ENCODE results near the gene ZNF768. TPM values are rescaled to one million over a fixed set of nuclear protein-coding genes. Genes with fewer than 3 reads are reported as not detected.
"Not testable (repeated sequence)": the region's sequence is repeated elsewhere in the genome, so short reads cannot be mapped to it uniquely, and the experiment has no call there.

ZNF768 gene
- total RNA-seq, 4 donors from 2014 or later = 16.5 to 22.5 (median 18.6) TPM

- TF ChIP-seq, protein P1, sequence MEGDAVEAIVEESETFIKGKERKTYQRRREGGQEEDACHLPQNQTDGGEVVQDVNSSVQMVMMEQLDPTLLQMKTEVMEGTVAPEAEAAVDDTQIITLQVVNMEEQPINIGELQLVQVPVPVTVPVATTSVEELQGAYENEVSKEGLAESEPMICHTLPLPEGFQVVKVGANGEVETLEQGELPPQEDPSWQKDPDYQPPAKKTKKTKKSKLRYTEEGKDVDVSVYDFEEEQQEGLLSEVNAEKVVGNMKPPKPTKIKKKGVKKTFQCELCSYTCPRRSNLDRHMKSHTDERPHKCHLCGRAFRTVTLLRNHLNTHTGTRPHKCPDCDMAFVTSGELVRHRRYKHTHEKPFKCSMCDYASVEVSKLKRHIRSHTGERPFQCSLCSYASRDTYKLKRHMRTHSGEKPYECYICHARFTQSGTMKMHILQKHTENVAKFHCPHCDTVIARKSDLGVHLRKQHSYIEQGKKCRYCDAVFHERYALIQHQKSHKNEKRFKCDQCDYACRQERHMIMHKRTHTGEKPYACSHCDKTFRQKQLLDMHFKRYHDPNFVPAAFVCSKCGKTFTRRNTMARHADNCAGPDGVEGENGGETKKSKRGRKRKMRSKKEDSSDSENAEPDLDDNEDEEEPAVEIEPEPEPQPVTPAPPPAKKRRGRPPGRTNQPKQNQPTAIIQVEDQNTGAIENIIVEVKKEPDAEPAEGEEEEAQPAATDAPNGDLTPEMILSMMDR (IDR thresholded peaks at IDR 0.05) = no peak
- ATAC-seq (ENCODE audit: low FRiP score) (no peak), DNase-seq (ENCODE audit: low spot score) (no peak)
Measured at GRCh38 chr16:30546115-30546514, 19.7 kb upstream of the ZNF768 start.

DNA sequence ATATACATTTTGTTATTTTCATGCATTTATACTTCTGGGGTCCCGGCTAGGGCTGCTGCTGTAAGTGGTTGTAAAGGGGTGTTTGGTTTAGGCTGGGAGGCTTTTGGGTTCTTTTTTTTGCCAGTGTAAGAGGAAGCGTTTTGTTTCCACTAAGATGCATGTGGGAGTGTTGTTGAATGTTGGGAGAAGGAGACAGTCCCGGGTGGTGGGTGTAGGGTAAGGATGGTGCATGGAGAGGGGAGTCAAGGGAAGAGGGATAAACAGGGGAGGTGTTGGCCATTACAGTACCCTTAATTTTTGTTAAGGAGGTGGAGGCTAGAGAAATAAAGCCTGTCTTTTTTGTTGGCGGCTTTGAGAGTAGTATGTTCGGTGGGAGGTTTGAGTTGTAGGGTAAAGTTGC, 16.7 kb upstream of the ZNF768 start:
- ATAC-seq (ENCODE audit: low FRiP score) (no peak), DNase-seq (ENCODE audit: low spot score) (no peak)
- TF ChIP-seq, protein P1 (IDR thresholded peaks at IDR 0.05) = no peak

GRCh38 chr16:30541502-30542329, 15.3 kb upstream of the ZNF768 start:
- ATAC-seq (ENCODE audit: low FRiP score) = peak; percentile 59
- TF ChIP-seq, protein P1 (IDR thresholded peaks at IDR 0.05) = no peak
- no peak for DNase-seq (ENCODE audit: low spot score)

DNA sequence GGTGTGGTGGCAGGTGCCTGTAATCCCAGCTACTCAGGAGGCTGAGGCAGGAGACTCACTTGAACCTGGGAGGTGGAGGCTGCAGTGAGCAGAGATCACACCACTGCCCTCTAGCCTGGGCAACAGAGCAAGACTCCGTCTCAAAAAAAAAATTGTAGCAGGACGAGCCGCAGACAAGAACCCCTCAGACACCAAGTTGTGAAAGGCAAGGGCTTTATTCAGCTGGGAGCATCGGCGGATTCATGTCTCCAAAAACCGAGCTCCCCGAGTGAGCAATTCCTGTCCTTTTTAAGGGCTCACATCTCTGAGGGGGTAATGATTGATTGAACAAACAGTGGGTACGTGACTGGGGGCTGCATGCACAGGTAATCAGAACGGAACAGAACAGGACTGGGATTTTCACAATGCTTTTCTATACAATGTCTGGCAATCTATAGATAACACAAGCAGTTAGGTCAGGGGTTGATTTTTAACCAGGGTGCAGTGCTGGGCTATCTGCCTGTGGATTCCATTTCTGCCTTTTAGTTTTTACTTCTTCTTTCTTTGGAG, 14.6 kb upstream of the ZNF768 start:
- not testable (repeated sequence) for DNase-seq (ENCODE audit: low spot score); ATAC-seq (ENCODE audit: low FRiP score)

- ATAC-seq (ENCODE audit: low FRiP score); DNase-seq (ENCODE audit: low spot score): not testable (repeated sequence)
Measured at GRCh38 chr16:30539986-30540526, 13.7 kb upstream of the ZNF768 start.

- TF ChIP-seq, protein P1 (IDR thresholded peaks at IDR 0.05) = no peak
- no peak for ATAC-seq (ENCODE audit: low FRiP score)
- no peak for DNase-seq (ENCODE audit: low spot score)
Measured at GRCh38 chr16:30539000-30539964, 12.9 kb upstream of the ZNF768 start.

DNA sequence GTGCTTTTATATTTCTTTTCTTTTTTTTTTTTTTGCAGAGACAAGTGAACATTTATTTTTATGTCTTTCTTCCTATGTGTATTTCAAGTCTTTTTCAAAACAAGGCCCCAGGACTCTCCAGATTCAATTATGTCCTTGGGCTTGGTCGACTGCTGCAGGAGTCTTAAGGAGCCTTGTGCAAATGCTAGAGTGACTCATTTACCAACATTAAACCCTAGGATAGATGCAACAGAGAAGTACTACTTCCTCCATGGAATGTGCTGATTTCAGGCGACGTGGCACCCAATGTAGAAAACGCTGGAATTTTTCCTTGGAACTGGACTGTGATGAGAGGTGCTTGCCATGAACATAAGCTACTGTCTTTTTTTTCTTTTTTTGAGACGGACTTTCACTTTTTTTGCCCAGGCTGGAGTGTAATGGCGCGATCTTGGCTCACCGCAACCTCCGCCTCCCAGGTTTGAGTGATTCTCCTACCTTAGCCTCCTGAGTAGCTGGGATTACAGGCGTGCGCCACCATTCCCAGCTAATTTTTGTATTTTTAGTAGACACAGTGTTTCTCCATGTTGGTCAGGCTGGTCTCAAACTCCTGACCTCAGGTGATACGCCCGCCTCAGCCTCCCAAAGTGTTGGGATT, 10.1 kb upstream of the ZNF768 start:
- not testable (repeated sequence) for ATAC-seq (ENCODE audit: low FRiP score); DNase-seq (ENCODE audit: low spot score)

DNA sequence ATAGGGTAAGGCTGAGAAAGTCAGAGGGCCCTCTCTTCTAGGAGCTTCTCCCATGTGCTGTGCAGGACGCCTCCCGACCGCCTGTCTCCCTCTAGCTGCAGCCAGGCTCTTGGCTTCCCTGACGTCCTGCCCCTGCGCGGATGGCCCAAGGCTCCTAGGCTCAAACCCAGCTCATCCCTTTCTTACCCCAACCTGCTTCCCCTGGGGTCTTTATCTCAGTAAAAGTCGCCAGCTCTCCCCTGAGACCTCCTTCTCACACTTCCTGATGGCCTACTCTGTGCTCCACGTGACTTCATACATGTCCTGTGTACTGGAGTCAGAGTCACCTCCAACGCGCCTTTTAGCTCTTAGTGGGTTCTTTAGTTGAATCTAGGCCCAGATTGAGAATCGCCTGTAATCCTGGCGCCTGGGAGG, 9.4 kb upstream of the ZNF768 start:
- TF ChIP-seq, protein P1 (IDR thresholded peaks at IDR 0.05) = no peak

More for the DNA sequence above, 9.4 kb upstream of the ZNF768 start:
- ATAC-seq (ENCODE audit: low FRiP score) (peak; percentile 80), DNase-seq (ENCODE audit: low spot score) (no peak)

Data from omental fat pad (tissue), 4 donors.